Fibroblast of mammary gland (primary cell): Measurements from ENCODE around the gene TANC1.

ENCODE experiments used
- DNase-seq: peaks from one replicate; pipeline ENCODE4 v3.0.0-alpha.2; 2010; ENCODE audit warnings: low read depth
- H3K4me3 ChIP-seq: 2 replicates; pipeline ENCODE4 v1.5.1; 2011; ENCODE audit warnings: low read depth, mild to moderate bottlenecking, low read length, moderate library complexity; ENCODE audit not compliant: control insufficient read depth
- CTCF ChIP-seq: conservative IDR thresholded peaks from 2 replicates; pipeline ENCODE4 v1.5.1; 2011; ENCODE audit warnings: low read depth, low read length, inconsistent platforms; ENCODE audit not compliant: control insufficient read depth, insufficient read depth

TANC1 gene

GRCh38 chr2:158928515-158928914 is 39.9 kb upstream of the TANC1 start:
- no peak for TF ChIP-seq CTCF
- DNase-seq, result no peak
- no peak overlapping the region for H3K4me3 ChIP-seq

DNA sequence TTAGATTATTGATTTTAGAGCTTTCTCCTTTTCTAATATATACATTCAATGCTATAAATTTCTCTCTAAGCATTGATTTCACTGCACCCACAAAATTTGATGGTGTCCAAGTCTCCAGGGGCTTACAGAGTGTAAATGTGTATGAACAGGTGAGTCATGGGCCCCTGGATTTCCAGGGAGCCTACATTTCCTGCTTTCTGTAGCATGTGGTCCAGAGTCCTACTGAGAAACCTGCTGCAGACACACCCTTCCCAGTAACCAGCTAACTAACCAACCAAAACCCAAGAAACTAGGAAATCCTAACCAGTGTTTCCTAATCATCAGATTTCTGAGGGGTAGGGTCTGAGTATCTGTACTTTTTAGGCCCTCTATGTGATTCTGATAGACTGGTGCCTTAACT is 39.5 kb upstream of the TANC1 start:
- TF ChIP-seq CTCF, result no peak
- no peak for DNase-seq
- no peak overlapping the region for H3K4me3 ChIP-seq

- no peak for TF ChIP-seq CTCF
- DNase-seq, result peak; percentile 75
- H3K4me3 ChIP-seq, result no peak overlapping the region
Measured at GRCh38 chr2:158931572-158931971, 36.9 kb upstream of the TANC1 start.

GRCh38 chr2:158932131-158932645 is 36.3 kb upstream of the TANC1 start:
- TF ChIP-seq CTCF, result no peak
- peak; percentile 68 for DNase-seq
- H3K4me3 ChIP-seq, result no peak overlapping the region

GRCh38 chr2:158934170-158934569 is 34.3 kb upstream of the TANC1 start:
- no peak for TF ChIP-seq CTCF
- DNase-seq, result no peak
- no peak overlapping the region for H3K4me3 ChIP-seq

- no peak for DNase-seq
- TF ChIP-seq CTCF, result no peak
- no peak overlapping the region for H3K4me3 ChIP-seq
Measured at GRCh38 chr2:158935617-158936016, 32.8 kb upstream of the TANC1 start.

DNA sequence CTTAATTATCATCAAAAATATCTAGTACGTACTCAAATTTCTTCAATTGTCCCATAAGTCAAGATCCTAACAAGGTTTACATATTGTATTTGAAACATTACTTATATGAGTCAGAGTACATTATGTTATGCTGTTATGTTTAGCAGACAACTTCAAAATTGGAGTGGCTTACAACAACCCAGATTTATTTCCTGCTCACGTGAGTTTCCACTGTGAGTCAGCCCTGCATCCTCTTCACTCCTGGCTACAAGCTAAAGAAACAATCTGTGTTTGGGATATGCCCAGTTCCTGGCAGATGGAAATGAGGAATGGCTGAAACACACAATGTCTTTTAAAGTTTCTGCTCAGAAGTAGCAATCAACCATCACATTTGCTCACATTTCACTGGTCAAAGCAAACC is 31.5 kb upstream of the TANC1 start:
- no peak for TF ChIP-seq CTCF

More for the DNA sequence above, 31.5 kb upstream of the TANC1 start:
- DNase-seq, result peak; percentile 96
- H3K4me3 ChIP-seq, result no peak overlapping the region
